ENCODE results near the gene PKN1. TPM values are rescaled to one million over a fixed set of nuclear protein-coding genes. Genes with fewer than 3 reads are reported as not detected.

Gene PKN1
- total RNA-seq, 2 donors from 2014 or later: 54.3 to 255 TPM

- intact Hi-C loops (cut with DNase I): loop anchor here (5.0 kb wide), 1 partner anchor 382 kb away; the partner anchor contains the start of gene ASF1B
- no peaks in the 10 kb centered on the region for H3K27me3 ChIP-seq (replicated peaks; ENCODE audit: insufficient read depth)
- H3K27ac ChIP-seq: peak overlapping the region; percentile 98 to 100
- TF ChIP-seq CTCF (IDR thresholded peaks at IDR 0.05) (no peak), POLR2A (IDR thresholded peaks at IDR 0.05) (no peak), POLR2AphosphoS5 (IDR thresholded peaks at IDR 0.05) (no peak)
- WGBS: 78% methylated on average over 22 of the region's 22 CpGs
- DNase-seq (ENCODE audit: low spot score): no peak
- no peak overlapping the region for H3K4me3 ChIP-seq
- peaks cover 9% of the 10 kb centered on the region for H3K4me1 ChIP-seq (replicated peaks)
- H3K36me3 ChIP-seq: peaks cover 0 to 9% of the 10 kb centered on the region in 2 donors
- no peaks in the 10 kb centered on the region for H3K9me3 ChIP-seq
These were observed 86.2 kb downstream of the PKN1 start for GRCh38 chr19:14519245-14519859.

GRCh38 chr19:14519860-14520407 lies 86.8 kb downstream of the PKN1 start:
- no peak for DNase-seq (ENCODE audit: low spot score)
- H3K27me3 ChIP-seq (replicated peaks; ENCODE audit: insufficient read depth): no peaks in the 10 kb centered on the region
- H3K4me3 ChIP-seq: no peak overlapping the region
- H3K27ac ChIP-seq: peak overlapping the region; percentile 98 to 100
- H3K9me3 ChIP-seq: no peaks in the 10 kb centered on the region
- whole genome bisulfite sequencing: 29% methylated on average over 2 of the region's 2 CpGs
- H3K4me1 ChIP-seq (replicated peaks): peaks cover 9% of the 10 kb centered on the region
- intact Hi-C loops (cut with DNase I): loop anchor here (5.0 kb wide), 1 partner anchor 383 kb away; the partner anchor contains the start of gene ASF1B
- peaks cover 0 to 5% of the 10 kb centered on the region in 2 donors for H3K36me3 ChIP-seq
- TF ChIP-seq POLR2AphosphoS5 (IDR thresholded peaks at IDR 0.05): peak; percentile 36
- TF ChIP-seq CTCF (IDR thresholded peaks at IDR 0.05): no peak

- WGBS: 82% methylated on average over 4 of the region's 4 CpGs
- intact Hi-C loops (cut with DNase I): no loop called here
- no peaks in the 10 kb centered on the region for H3K36me3 ChIP-seq
- no peaks in the 10 kb centered on the region for H3K9me3 ChIP-seq
- H3K4me1 ChIP-seq (replicated peaks): peaks cover 5% of the 10 kb centered on the region
- no peak overlapping the region for H3K27ac ChIP-seq
- TF ChIP-seq CTCF (IDR thresholded peaks at IDR 0.05): no peak
- TF ChIP-seq POLR2AphosphoS5 (IDR thresholded peaks at IDR 0.05): no peak
- TF ChIP-seq POLR2A (IDR thresholded peaks at IDR 0.05): no peak
- H3K27me3 ChIP-seq (replicated peaks; ENCODE audit: insufficient read depth): no peaks in the 10 kb centered on the region
- H3K4me3 ChIP-seq: no peak overlapping the region
- no peak for DNase-seq (ENCODE audit: low spot score)
These were observed 87.4 kb downstream of the PKN1 start for GRCh38 chr19:14520543-14520942.

Small RNAs within 50 kb of the gene (small RNA-seq; reads per million reads assigned to genes)
- 0 reads per million in 2 donors for gene SNRPGP15

Other genes starting within 250 kb of the PKN1 start
- gene ADGRL1, start 227.1 kb upstream of the PKN1 start, total RNA-seq: 10 to 100 TPM; 13.0 to 44.1 TPM
- 10 to 100 TPM; 16.3 to 42.2 TPM for gene ADGRE5, start 51.9 kb upstream of the PKN1 start, total RNA-seq
- 100 to 1,000 TPM in 1 of 2 donors, 10 to 100 TPM in 1; 64.9 to 121 TPM for gene DDX39A, start 14.0 kb upstream of the PKN1 start, total RNA-seq
- 1 to 10 TPM in 1 of 2 donors, not detected in 1; 1.0 TPM for gene PTGER1, start 42.0 kb downstream of the PKN1 start, total RNA-seq
- gene GIPC1, start 62.8 kb downstream of the PKN1 start, total RNA-seq: 100 to 1,000 TPM in 1 of 2 donors, 10 to 100 TPM in 1; 71.8 to 101 TPM
- gene DNAJB1, start 85.1 kb downstream of the PKN1 start, total RNA-seq: 100 to 1,000 TPM in 1 of 2 donors, 10 to 100 TPM in 1; 91.6 to 108 TPM
- gene TECR, start 96.3 kb downstream of the PKN1 start, total RNA-seq: 100 to 1,000 TPM; 137 to 154 TPM
- gene NDUFB7, start 138.8 kb downstream of the PKN1 start, total RNA-seq: 100 to 1,000 TPM; 507 to 534 TPM
- gene CLEC17A, start 149.8 kb downstream of the PKN1 start, total RNA-seq: 1 to 10 TPM in 1 of 2 donors, under 1 TPM in 1; 0.14 to 1.0 TPM
- under 1 TPM; 0.27 to 0.80 TPM for gene ADGRE3, start 241.5 kb downstream of the PKN1 start, total RNA-seq